ENCODE measurements around the gene TSPAN18.

The TSPAN18 gene

GRCh38 chr11:44849922-44850321 is 123.2 kb downstream of the TSPAN18 start:
- no peak overlapping the region for H3K4me3 ChIP-seq (ENCODE audit: low read length)
- H4K20me1 ChIP-seq (ENCODE audit: insufficient read depth, low read length), result no peaks in the 10 kb centered on the region
- no peak overlapping the region for H3K27ac ChIP-seq (ENCODE audit: low read length)
- no peaks in the 10 kb centered on the region for H3K4me1 ChIP-seq (ENCODE audit: low read length)
- no peaks in the 10 kb centered on the region for H3F3A ChIP-seq (ENCODE audit: insufficient read depth, low read length)
- H3K9me2 ChIP-seq (replicated peaks; ENCODE audit: insufficient read depth, low read length), result no peaks in the 10 kb centered on the region
- DNase-seq, result no peak
- no peaks in the 10 kb centered on the region for H3K27me3 ChIP-seq (replicated peaks; ENCODE audit: insufficient read depth, low read length)
- H3K4me2 ChIP-seq (ENCODE audit: low read depth, low read length), result no peak overlapping the region
- TF ChIP-seq CTCF (IDR thresholded peaks at IDR 0.05; ENCODE audit: low read length), result no peak
- TF ChIP-seq EZH2 (optimal IDR thresholded peaks at IDR 0.05; ENCODE audit: low read depth, low read length), result no peak
- TF ChIP-seq EZH2phosphoT487 (IDR thresholded peaks at IDR 0.05; ENCODE audit: low read length), result no peak
- no peaks in the 10 kb centered on the region for H3K9me3 ChIP-seq (replicated peaks; ENCODE audit: insufficient read depth, low read length)
- no peak overlapping the region for H2AFZ ChIP-seq (ENCODE audit: low read length)
- no peaks in the 10 kb centered on the region for H3K79me2 ChIP-seq (ENCODE audit: low read length)
- no peaks in the 10 kb centered on the region for H3K36me3 ChIP-seq (replicated peaks; ENCODE audit: insufficient read depth, low read length)
- H3K9ac ChIP-seq (ENCODE audit: low read length), result no peak overlapping the region

DNA sequence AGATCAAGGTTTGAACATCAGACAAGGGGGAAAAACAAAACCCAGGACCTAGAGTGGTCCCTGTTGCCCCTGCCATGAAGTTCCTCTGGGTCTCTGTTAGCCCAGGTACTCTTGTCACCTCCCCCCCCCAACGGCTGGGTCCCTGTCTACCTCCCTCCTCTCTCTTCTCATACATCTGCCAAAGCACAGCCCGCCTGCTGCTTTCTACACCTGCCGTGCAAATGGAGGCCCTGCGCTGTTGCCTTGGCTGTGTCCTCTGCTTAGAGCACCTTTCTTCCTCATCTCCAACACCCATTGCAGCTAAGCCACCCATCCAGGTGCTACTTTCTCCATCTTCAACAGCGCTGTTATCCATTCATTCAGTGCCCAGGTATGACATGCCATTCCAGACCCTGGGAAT is 124.7 kb downstream of the TSPAN18 start:
- no peak overlapping the region for H3K4me2 ChIP-seq (ENCODE audit: low read depth, low read length)
- H3K27me3 ChIP-seq (replicated peaks; ENCODE audit: insufficient read depth, low read length), result no peaks in the 10 kb centered on the region
- no peaks in the 10 kb centered on the region for H4K20me1 ChIP-seq (ENCODE audit: insufficient read depth, low read length)
- no peak for DNase-seq
- no peak for TF ChIP-seq CTCF (IDR thresholded peaks at IDR 0.05; ENCODE audit: low read length)
- no peak for TF ChIP-seq EZH2phosphoT487 (IDR thresholded peaks at IDR 0.05; ENCODE audit: low read length)
- TF ChIP-seq EZH2 (optimal IDR thresholded peaks at IDR 0.05; ENCODE audit: low read depth, low read length), result no peak
- no peaks in the 10 kb centered on the region for H3F3A ChIP-seq (ENCODE audit: insufficient read depth, low read length)
- H3K4me1 ChIP-seq (ENCODE audit: low read length), result no peaks in the 10 kb centered on the region
- H3K9me3 ChIP-seq (replicated peaks; ENCODE audit: insufficient read depth, low read length), result no peaks in the 10 kb centered on the region
- H3K36me3 ChIP-seq (replicated peaks; ENCODE audit: insufficient read depth, low read length), result no peaks in the 10 kb centered on the region
- no peak overlapping the region for H3K9ac ChIP-seq (ENCODE audit: low read length)
- H3K9me2 ChIP-seq (replicated peaks; ENCODE audit: insufficient read depth, low read length), result no peaks in the 10 kb centered on the region
- no peak overlapping the region for H2AFZ ChIP-seq (ENCODE audit: low read length)
- no peak overlapping the region for H3K4me3 ChIP-seq (ENCODE audit: low read length)
- no peaks in the 10 kb centered on the region for H3K79me2 ChIP-seq (ENCODE audit: low read length)
- no peak overlapping the region for H3K27ac ChIP-seq (ENCODE audit: low read length)

GRCh38 chr11:44852159-44852747 is 125.5 kb downstream of the TSPAN18 start:
- no peaks in the 10 kb centered on the region for H4K20me1 ChIP-seq (ENCODE audit: insufficient read depth, low read length)
- no peak overlapping the region for H2AFZ ChIP-seq (ENCODE audit: low read length)
- TF ChIP-seq EZH2phosphoT487 (IDR thresholded peaks at IDR 0.05; ENCODE audit: low read length), result no peak
- no peak for TF ChIP-seq EZH2 (optimal IDR thresholded peaks at IDR 0.05; ENCODE audit: low read depth, low read length)
- no peak for TF ChIP-seq CTCF (IDR thresholded peaks at IDR 0.05; ENCODE audit: low read length)
- no peak overlapping the region for H3K9ac ChIP-seq (ENCODE audit: low read length)
- no peaks in the 10 kb centered on the region for H3F3A ChIP-seq (ENCODE audit: insufficient read depth, low read length)
- H3K9me3 ChIP-seq (replicated peaks; ENCODE audit: insufficient read depth, low read length), result no peaks in the 10 kb centered on the region
- H3K27me3 ChIP-seq (replicated peaks; ENCODE audit: insufficient read depth, low read length), result no peaks in the 10 kb centered on the region
- no peak overlapping the region for H3K4me2 ChIP-seq (ENCODE audit: low read depth, low read length)
- no peak for DNase-seq
- H3K4me1 ChIP-seq (ENCODE audit: low read length), result no peaks in the 10 kb centered on the region
- H3K79me2 ChIP-seq (ENCODE audit: low read length), result no peaks in the 10 kb centered on the region
- H3K4me3 ChIP-seq (ENCODE audit: low read length), result no peak overlapping the region
- H3K27ac ChIP-seq (ENCODE audit: low read length), result no peak overlapping the region
- no peaks in the 10 kb centered on the region for H3K9me2 ChIP-seq (replicated peaks; ENCODE audit: insufficient read depth, low read length)
- H3K36me3 ChIP-seq (replicated peaks; ENCODE audit: insufficient read depth, low read length), result no peaks in the 10 kb centered on the region
